ENCODE results near the gene LETMD1.

GRCh38 chr12:51077930-51078329 is 29.8 kb downstream of the LETMD1 start:
- TF ChIP-seq GATA2 (IDR thresholded peaks at IDR 0.05; ENCODE audit: low read depth, low read length) (no peak), GATA3 (IDR thresholded peaks at IDR 0.05; ENCODE audit: low read depth, low read length) (no peak)

All from SH-SY5Y (cell line).